GM21619 (cell line): Measurements from ENCODE around the gene MTMR12.
"Not testable (repeated sequence)": the region's sequence is repeated elsewhere in the genome, so short reads cannot be mapped to it uniquely, and the experiment has no call there.

Experiments used
- ATAC-seq: cut with Tn5 transposase; IDR thresholded peaks from one replicate; pipeline ENCODE4 v1.9.1; 2021; ENCODE audit not compliant: unreplicated experiment

MTMR12 gene

GRCh38 chr5:32299059-32299677 is 13.6 kb downstream of the MTMR12 start:
- ATAC-seq, result no peak

- ATAC-seq, result peak; percentile 57
These were observed 14.7 kb downstream of the MTMR12 start for GRCh38 chr5:32298059-32298415.

GRCh38 chr5:32297181-32298058 is 15.3 kb downstream of the MTMR12 start:
- no peak for ATAC-seq

- ATAC-seq, result not testable (repeated sequence)
These were observed 16.6 kb downstream of the MTMR12 start for GRCh38 chr5:32295966-32296772.

- ATAC-seq, result no peak
These were observed 21.1 kb downstream of the MTMR12 start for GRCh38 chr5:32291591-32291990.

DNA sequence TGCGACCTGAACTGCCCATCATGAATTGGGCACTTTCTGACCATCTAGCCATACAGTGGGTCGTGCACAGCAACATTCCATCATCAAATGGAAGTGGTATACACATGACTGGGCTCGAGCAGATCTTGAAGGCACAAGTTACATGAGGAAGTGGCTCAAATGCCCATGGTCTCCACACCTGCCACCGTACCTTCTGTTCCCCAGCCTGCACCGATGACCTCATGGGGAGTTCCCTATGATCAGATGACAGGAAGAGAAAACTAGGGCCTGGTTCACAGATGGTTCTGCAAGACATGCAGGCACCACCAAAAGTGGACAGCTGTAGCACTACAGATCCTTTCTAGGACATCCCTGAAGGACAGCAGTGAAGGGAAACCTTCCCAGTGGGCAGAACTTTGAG is 21.8 kb downstream of the MTMR12 start:
- ATAC-seq, result peak; percentile 77

DNA sequence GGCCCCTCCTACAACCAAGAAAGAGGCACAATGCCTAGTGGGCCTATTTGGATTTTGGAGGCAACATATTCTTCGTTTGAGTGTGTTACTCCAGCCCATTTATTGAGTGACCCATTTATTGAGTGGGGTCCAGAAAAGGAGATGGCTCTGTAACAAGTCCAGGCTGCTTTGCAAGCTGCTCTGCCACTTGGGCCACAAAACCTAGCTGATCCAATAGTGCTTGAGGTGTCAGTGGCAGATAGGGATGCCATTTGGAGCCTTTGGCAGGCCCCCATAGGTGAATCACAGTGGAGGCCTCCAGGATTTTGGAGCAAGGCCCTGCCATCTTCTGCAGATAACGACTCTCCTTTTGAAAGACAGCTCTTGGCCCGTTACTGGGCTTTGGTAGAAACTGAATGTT is 22.2 kb downstream of the MTMR12 start:
- ATAC-seq, result not testable (repeated sequence)

DNA sequence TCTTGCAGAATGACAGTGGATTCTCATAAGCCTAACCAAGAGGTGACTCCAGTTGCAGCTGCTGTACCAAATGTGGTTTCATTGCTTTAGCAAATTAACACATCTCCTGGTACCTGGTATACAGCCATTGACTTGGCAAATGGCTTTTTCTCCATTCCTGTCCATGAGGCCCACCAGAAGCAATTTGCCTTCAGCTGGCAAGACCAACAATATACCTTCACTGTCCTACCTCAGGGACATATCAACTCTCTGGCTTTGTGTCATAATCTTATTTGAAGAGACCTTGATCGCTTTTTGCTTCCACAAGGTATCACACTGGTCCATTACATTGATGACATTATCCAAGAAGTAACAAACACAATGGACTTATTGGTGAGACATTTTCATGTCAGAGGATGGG is 22.8 kb downstream of the MTMR12 start:
- not testable (repeated sequence) for ATAC-seq

GRCh38 chr5:32288135-32288534 is 24.6 kb downstream of the MTMR12 start:
- ATAC-seq, result not testable (repeated sequence)

DNA sequence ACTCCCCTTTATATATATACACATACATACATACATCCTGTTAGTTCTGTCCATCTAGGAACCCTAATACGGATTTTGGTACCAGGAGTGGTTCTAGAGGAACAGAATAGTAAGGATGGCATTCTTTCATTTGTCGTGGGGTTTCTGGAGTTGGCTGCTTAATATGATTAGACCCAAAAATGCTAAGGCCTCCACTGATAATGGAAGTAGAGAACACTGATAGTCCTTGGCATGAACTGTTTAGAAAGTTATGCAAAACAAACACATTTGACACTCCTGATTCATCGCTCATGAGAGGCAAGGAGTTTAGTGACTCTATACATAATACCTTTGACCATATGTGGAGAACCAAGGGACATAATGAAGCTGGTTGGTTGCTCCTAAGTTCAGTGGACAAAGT is 25.2 kb downstream of the MTMR12 start:
- ATAC-seq, result not testable (repeated sequence)

GRCh38 chr5:32285510-32286138 is 27.1 kb downstream of the MTMR12 start:
- ATAC-seq, result no peak

GRCh38 chr5:32283539-32284377 is 29.0 kb downstream of the MTMR12 start:
- ATAC-seq, result peak; percentile 57

DNA sequence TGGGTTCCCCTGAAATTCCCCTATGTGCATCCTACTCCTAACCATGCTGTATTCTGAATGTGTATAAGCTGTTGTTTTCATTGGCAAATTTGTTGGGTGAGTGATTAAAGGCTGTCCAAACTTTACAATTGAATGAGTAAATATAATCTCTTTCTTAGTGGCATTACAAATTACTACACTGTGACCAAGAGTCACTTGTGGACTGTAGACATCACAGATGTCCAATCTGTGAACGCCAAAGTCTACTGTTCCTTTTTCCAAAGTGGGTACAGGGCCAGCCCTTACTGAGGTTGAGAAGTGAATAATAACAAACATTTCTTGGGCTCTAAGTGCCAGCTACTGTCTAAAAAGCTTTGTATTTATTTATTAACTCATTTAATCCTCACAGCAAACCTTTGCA is 29.7 kb downstream of the MTMR12 start:
- ATAC-seq, result no peak

DNA sequence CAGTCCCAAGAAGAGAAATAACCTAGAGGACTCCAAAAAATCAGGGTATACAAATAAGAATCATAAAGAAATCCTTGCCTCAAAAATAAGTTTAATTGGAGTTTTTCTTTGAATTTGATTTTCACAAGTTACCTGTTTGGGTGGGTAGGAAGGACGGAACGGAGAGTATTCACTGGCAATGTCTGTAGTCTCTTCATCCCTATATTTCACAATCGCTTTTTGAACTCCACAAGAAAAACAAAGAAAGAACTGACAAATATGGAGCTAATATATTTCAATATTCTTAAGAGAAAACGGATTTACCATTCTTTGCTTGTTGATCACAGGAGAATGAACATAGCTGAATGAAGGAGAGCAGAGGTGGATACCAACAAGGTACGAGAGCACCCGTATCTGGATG is 30.1 kb downstream of the MTMR12 start:
- ATAC-seq, result no peak

- not testable (repeated sequence) for ATAC-seq
These were observed 31.2 kb downstream of the MTMR12 start for GRCh38 chr5:32281378-32282133.

DNA sequence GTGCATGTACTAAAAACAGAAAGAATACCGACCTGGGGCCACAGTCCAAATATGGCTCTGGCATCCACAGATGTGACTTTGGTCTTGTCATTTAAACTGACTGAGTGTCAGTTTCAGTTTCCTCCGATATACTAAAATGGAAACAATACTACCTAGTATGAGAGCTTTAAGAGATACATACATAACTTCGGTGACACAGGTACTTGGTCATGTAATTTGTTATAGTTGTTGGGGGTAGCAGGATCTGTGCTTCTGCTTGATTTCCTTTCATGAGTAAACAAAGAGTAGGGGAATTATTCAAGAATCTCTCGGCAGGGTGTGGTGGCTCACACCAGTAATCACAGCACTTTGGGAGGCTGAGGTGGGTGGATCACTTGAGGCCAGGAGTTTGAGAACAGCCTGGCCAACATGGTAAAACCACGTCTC is 32.1 kb downstream of the MTMR12 start:
- peak; percentile 80 for ATAC-seq

DNA sequence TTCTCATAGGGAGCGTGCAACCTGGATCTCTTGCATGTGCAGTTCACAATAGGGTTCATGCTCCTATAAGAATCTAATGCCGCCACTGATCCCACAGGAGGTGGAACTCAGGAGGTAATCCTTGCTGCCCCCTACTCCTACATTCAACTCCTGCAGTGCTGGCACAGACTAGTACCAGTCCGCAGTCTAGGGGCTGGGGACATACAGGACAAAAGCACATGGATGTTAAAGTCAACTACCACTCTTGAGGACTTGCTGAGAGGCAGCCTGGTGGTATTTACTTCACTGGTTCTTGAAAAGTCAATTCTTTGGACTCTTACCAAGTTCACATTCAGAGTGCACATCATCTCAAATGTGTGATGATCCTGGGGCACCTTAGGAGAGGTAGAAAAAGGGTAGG is 33.0 kb downstream of the MTMR12 start:
- no peak for ATAC-seq

DNA sequence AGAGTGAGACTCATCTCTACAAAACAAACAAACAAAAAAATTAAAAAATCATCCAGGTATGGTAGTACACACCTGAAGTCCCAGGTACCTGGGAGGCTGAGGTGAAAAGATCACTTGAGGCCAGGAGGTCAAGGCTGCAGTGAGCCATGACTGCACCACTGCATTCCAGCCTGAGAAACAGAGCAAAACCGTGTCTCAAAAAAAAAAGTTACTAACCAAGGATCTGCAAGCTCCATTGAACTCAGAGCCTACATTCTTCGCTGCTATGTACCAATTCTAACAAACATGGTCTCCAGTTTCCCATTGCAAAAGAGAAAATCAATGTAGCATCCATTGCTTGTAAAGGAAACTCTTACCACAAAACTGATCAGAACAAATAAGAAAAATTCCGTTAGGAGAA is 33.5 kb downstream of the MTMR12 start:
- ATAC-seq, result no peak

- no peak for ATAC-seq
These were observed 34.3 kb downstream of the MTMR12 start for GRCh38 chr5:32278406-32278805.

DNA sequence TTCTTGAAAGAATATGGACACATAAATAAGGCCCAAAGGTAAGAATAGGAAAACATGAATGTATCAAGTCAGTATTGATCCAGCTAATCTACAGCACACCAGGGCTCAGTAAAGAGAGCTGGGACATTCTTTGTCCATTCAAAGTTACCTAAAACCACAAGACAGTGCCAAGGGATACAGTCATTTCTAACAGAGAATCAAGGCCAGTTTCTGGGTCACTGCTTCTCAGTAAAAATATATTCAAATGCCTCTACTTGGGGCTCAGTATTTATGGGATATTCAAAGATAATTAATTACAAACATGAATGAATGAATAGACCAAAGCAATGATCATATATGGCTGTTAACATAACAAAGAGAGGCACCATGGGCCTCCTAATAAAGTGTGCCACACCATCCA is 34.9 kb downstream of the MTMR12 start:
- ATAC-seq, result no peak
